UCSD-AML1 (cell line): Measurements from ENCODE around the gene OSM.
A peak's percentile ranks its signal among the peaks of the same experiment; 100 is the strongest.

Source experiments
- DNase-seq: peaks from one replicate; lab custom pipeline; 2025; ENCODE audit not compliant: unreplicated experiment; lab: John Stamatoyannopoulos, UW

Gene OSM

GRCh38 chr22:30285846-30286200 is 19.2 kb upstream of the OSM start:
- DNase-seq = no peak

DNA sequence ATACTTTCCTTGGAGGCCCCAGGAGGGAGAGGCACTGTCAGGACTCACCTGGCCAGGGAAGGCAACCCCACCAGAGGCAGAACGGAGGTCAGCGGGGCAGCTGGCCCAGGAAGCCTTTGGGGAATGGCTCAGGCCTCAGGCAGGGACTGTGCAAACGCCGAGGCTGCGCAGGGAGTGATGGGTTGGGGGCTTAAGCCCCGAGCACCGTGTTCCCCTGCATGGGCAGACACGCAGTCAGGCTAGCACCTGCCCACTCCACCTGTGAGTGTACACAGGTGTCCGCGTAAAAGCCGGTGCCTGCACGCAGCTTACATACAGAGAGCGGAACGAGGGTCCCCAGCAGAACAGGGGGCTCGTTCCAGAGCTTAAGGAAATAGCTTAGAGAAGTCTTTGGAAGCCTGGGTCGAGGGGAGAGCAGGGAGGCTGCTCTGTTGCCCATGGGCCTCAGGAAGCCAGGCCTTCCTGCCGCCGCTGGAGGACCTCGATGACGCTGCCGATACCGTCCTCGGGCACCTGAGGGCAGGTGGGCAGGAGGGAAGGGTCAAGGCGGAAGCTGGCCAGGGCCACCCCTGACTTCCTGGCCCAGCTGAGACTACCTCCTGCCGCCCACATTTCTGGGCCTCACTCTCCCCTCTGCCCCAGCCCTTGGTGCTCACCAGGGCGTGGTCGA is 18.7 kb upstream of the OSM start:
- no peak for DNase-seq

- DNase-seq = no peak
Measured at GRCh38 chr22:30284666-30285065, 18.0 kb upstream of the OSM start.

DNA sequence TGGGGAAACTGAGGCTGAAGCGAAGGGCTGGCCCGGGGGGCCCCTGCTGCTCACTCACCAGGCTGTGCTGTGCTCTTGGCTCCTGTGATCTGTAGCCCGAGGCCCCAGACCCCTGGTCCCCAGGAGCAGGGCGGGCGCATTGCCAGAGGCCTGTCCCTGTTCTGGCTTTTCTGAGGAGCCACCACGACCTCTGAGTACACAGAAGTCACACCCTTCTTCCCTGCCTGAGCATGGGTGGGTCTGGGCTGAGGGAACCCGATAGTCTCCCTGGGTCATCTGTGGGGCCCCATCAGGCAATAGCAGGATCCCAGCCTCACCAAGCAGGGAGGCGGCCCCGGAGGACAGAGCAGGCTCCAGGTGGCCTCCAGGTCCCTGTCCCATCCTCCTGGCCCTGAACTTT is 17.5 kb upstream of the OSM start:
- no peak for DNase-seq

DNA sequence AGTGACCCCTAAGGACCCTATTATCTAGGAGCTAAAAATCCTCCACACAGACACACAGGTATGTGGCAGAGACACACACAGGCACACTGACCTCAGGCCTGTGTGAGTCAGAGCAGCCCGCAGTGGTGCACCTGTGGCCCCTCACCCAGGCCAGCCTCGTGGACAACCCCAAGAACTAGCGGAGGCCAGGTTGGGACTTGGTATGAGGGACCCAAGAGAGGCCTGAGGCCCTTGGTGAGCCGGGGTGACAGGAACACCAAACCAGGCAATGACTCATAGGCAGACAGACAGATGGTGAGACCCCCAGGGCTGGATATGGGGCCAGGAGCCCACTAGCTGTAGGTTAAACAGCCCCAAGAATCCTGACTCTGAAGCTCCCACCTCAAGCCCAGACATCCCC is 16.7 kb upstream of the OSM start:
- no peak for DNase-seq

DNA sequence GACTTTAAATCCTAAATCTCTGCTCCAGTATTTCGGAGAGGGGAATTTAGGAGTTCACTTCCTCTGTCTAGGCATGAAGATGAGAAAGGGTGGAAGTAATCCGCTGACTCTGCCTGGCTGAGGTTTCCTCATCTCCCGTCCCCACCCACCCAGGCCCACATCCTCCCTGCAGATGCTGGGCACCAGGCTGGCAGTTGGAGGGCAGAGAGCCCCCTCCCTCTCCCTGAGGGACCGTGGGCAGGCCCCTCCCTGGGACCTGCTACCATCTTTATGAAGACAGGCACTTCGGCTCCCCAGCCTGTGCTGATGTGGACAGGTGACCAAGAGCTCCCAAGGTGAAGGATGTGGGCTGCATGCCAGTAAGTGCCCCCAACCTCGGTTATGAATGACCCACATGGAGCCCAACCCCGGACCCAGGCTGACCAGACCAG is 16.0 kb upstream of the OSM start:
- DNase-seq = no peak

DNA sequence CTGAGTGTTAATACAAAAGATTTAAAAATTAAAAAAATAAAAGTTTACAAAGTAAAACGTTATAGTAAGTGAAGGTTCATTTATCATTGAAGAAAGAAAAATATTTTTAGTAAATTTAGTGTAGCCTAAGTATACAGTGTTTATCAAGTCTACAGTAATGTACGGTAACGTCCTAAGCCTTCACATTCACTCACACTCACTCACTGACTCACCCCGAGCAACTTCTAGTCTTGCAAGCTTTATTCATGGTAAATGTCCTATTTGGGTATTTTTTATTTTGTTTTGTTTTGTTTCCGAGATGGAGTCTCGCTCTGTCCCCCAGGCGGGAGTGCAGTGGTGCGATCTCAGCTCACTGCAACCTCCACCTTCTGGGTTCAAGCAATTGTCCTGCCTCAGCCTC is 13.9 kb upstream of the OSM start:
- no peak for DNase-seq

- no peak for DNase-seq
Measured at GRCh38 chr22:30279932-30280331, 13.3 kb upstream of the OSM start.

DNA sequence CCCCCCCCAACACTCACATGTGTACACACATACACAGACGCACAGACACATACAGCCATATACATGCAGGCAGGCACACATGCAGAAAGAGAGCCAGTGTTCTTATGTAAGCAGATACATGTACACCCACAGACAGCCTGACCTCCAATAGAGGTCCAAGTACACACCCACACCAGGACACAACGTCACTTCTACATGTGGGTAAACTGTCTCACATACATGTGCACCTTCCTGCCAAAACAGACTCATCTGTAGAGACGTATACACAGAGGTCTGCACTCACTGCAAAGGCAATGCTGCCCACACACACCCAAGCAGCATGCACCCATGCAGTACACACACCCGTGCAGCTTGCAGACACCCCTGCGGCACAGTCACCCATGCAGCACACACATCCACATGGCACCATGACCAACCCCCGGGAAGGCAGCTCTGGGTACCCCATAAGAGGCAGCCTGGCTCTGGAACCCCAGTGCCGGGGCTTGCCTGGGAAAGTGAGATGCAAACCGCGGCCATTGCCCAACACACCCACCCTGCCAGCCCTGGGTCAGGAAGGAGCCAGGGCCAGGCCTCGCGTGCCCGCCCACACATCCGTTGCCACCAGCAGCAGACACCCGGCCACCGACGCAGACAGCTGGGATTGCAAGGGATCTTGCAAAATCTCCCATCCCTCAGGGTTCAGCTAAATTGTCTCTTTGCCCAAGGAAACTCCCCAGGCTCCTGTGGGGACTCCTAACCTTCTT is 12.6 kb upstream of the OSM start:
- peak; percentile 67 for DNase-seq

GRCh38 chr22:30277547-30278344 is 11.1 kb upstream of the OSM start:
- DNase-seq = peak; percentile 34

DNA sequence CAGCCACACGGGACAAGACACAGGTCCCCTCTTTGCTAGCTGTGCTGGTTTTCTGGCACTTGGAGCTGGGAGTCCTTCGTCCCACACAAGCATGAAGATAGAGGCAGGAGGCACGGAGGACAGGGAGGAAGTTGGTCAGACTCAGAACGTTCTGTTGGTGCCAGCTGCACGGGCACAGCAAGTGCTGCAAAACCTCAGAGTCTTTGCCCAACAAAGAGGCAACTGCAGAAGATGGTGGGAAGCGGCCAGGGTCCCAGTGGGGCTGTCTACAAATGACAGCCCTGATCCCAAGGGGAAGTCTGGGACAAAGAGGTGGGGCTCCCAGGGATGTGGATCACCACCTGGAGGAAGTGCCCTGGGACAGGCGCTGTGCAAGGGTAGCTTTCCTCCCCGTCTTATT is 9.4 kb upstream of the OSM start:
- no peak for DNase-seq

DNA sequence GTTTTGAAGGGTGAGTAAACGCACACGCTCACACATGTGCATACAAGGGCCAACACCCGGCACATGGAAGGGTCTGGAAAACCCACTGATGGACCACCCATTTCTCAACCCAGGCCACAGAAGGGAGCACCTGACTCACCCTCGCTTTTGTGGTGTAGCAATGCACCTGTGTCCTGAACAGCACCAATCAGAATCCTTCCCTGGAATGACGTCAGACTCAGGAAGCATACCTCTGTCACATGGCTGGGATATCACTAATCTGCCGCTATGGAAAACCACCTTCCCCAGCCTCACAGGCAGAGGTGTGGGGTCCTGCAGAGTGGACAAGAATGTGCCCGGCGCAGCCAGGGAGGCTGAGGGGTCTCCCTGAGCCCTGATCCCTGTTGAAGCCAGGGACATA is 9.0 kb upstream of the OSM start:
- no peak for DNase-seq

DNA sequence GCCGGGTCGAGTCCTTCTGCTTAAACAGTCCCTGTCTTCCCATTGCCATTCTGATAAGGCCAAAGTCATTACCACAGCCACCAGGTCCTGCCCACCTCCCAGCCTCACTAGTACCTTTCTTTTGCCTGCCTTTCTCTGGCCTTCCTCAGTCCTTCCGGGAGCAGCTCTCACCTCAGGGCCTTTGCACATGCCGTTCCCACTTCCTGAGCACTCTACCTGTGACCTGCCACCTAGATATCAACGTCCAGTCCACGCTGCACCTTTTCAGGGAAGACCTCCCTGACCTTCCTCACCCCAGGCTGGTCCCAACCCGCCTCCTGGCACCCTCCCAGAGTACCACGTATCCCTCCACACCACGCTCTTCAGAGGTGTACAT is 7.8 kb upstream of the OSM start:
- no peak for DNase-seq

GRCh38 chr22:30273711-30274436 is 7.2 kb upstream of the OSM start:
- DNase-seq = no peak

DNA sequence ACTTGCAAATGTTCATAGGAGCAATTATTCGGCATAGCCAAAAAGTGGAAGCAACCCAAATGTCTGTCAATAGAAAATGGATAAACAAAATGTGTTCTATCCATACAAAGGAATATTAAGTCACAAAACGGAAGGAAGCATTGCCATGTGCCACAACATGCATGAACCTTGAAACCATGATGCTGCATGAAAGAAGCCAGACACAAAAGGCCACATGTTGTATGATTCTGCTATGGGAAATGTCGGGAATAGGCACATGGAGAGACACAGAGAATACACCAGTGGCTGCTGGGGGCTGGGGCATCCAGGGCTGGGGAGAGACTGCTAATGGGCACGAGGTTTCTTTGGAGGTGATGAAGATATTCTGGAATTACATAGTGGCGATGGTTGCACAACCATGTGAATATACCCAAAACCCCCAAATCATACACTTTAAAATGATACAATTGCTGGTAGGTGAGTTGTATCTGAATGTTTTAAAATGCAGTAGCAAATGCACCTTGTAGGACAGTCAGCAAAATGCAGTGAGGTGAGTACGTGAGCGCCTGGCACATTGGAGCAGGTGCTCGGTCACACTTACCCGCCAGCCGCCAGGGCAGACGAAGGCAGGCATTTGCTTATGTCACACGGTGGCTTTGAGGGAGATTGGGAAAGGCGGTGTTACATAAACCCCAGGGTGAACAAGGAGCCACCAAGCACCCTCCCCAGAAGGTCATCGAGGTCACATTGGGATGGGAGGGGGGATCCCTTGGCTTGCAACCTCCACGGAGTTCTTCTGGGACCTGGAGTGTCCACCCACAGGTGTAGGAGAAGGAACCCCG is 6.3 kb upstream of the OSM start:
- no peak for DNase-seq

GRCh38 chr22:30270832-30271231 is 4.2 kb upstream of the OSM start:
- DNase-seq = peak; percentile 89

DNA sequence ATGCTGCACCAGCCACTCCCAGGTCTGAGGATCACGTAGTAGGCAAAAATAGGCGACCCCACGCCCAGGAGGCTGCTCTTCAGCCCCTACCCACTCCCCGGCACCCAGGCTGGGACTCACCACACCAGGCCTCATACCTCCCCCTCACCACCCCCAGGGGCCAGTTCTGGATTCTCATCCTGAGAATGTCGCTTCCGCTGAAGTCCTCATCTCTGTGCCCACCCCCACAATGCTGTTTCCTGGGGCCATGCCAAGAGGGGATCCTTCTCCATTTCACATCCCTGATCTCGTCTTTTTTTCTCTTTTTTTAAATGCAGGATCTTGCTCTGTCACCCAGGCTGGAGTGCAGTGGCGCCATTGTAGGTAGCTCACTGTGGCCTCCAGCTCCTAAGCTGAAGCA is 1.7 kb upstream of the OSM start:
- DNase-seq = no peak

GRCh38 chr22:30267382-30268302 is 991 bp upstream of the OSM start:
- DNase-seq = peak; percentile 37

- peak; percentile 81 for DNase-seq
Measured at GRCh38 chr22:30265823-30266444, 717 bp downstream of the OSM start.
